Spinal cord (tissue), 10 donors: ENCODE results near the gene SIRPB1. TPM values are rescaled to one million over a fixed set of nuclear protein-coding genes. Genes with fewer than 3 reads are reported as not detected.

Source experiments
- DNase-seq, 6 donors: peaks; one replicate each; pipeline versions ENCODE4 v3.0.0 to v3.0.0-alpha.2; 2013 to 2015; ENCODE audit warnings: low spot score in 6 of 6, low read depth in 4 of 6
- H3K27ac ChIP-seq: one replicate; pipeline ENCODE4 v1.5.1; 2013; ENCODE audit warnings: low read depth, low read length, control low read depth
- H3K27me3 ChIP-seq: one replicate; pipeline ENCODE4 v1.6.1; 2013; ENCODE audit warnings: low read length; ENCODE audit not compliant: control insufficient read depth, insufficient read depth
- H3K36me3 ChIP-seq: one replicate; pipeline ENCODE4 v1.6.1; 2013; ENCODE audit warnings: low read length; ENCODE audit not compliant: control insufficient read depth, insufficient read depth
- H3K4me1 ChIP-seq: one replicate; pipeline ENCODE4 v1.6.1; 2013; ENCODE audit warnings: low read length; ENCODE audit not compliant: control insufficient read depth, insufficient read depth
- H3K4me3 ChIP-seq: one replicate; pipeline ENCODE4 v1.5.1; 2013; ENCODE audit warnings: low read depth, low read length, control low read depth
- H3K9me3 ChIP-seq: one replicate; pipeline ENCODE4 v1.6.1; 2013; ENCODE audit warnings: low read length; ENCODE audit not compliant: control insufficient read depth, insufficient read depth
- WGBS: methylation state at CpG from one replicate; pipeline ENCODE4 v1.1.5; 2013; ENCODE audit warnings: missing lambda C conversion rate; ENCODE audit not compliant: insufficient coverage; 5-methylcytosine and 5-hydroxymethylcytosine counted together
- polyA plus RNA-seq, 2 donors: library from polyadenylated mRNA; unstranded; fragments of 120-200 nt; gene quantifications; one replicate each; pipeline ENCODE4 v1.2.1, GENCODE V29; 2013; ENCODE audit not compliant: insufficient read length in 2 of 2
- total RNA-seq, 2 donors: library from RNA; depleted of rRNA in 1 of 2; stranded (reverse); fragments of 120-200 nt in 1 of 2; fragments of >200 nt in 1 of 2; gene quantifications; one replicate each; pipeline versions ENCODE4 v1.2.3 to v1.2.4, GENCODE V29; 2013 to 2014
- donor health status: healthy.

The SIRPB1 gene
- total and polyA plus RNA-seq, 4 donors, result 0.69 to 2.9 (median 1.2) TPM; not detected in 1

- DNase-seq, result no peak
- H3K4me1 ChIP-seq, result no peaks in the 10 kb centered on the region
- H3K27ac ChIP-seq, result no peak overlapping the region
- WGBS, result 97% methylated on average over 3 of the region's 5 CpGs
- no peaks in the 10 kb centered on the region for H3K9me3 ChIP-seq
- H3K4me3 ChIP-seq, result no peak overlapping the region
- H3K36me3 ChIP-seq, result no peaks in the 10 kb centered on the region
- H3K27me3 ChIP-seq, result no peaks in the 10 kb centered on the region
Observed at GRCh38 chr20:1628621-1629020, 8.8 kb upstream of the SIRPB1 start.

GRCh38 chr20:1627200-1627550 lies 7.4 kb upstream of the SIRPB1 start:
- no peaks in the 10 kb centered on the region for H3K9me3 ChIP-seq
- H3K27me3 ChIP-seq, result no peaks in the 10 kb centered on the region
- H3K27ac ChIP-seq, result no peak overlapping the region
- no peaks in the 10 kb centered on the region for H3K4me1 ChIP-seq
- H3K36me3 ChIP-seq, result no peaks in the 10 kb centered on the region
- DNase-seq, result no peak
- no peak overlapping the region for H3K4me3 ChIP-seq
- 100% methylated on average over 1 of the region's 2 CpGs for WGBS

GRCh38 chr20:1626528-1627199 lies 6.9 kb upstream of the SIRPB1 start:
- WGBS, result 83% methylated on average over 3 of the region's 3 CpGs
- Histone ChIP-seq H3K27ac (no peak overlapping the region), H3K9me3 (no peaks in the 10 kb centered on the region)

GRCh38 chr20:1625083-1625690 lies 5.4 kb upstream of the SIRPB1 start:
- Histone ChIP-seq H3K27me3 (no peaks in the 10 kb centered on the region), H3K4me3 (no peak overlapping the region), H3K9me3 (no peaks in the 10 kb centered on the region), H3K27ac (no peak overlapping the region), H3K36me3 (no peaks in the 10 kb centered on the region), H3K4me1 (no peaks in the 10 kb centered on the region)
- no CpG with 5 or more reads among the region's 2 CpGs for WGBS
- DNase-seq, result peak in 2 of 6 donors; percentile 0

More at GRCh38 chr20:1626528-1627199, 6.9 kb upstream of the SIRPB1 start:
- DNase-seq, result no peak
- H3K36me3 ChIP-seq, result no peaks in the 10 kb centered on the region
- no peak overlapping the region for H3K4me3 ChIP-seq
- no peaks in the 10 kb centered on the region for H3K4me1 ChIP-seq
- no peaks in the 10 kb centered on the region for H3K27me3 ChIP-seq

- WGBS, result 75% methylated on average over 10 of the region's 14 CpGs
- Histone ChIP-seq H3K36me3 (no peaks in the 10 kb centered on the region), H3K9me3 (no peaks in the 10 kb centered on the region), H3K4me1 (no peaks in the 10 kb centered on the region), H3K27ac (no peak overlapping the region), H3K27me3 (no peaks in the 10 kb centered on the region), H3K4me3 (no peak overlapping the region)
- DNase-seq, result peak in 2 of 6 donors; percentile 0 to 1
Observed at GRCh38 chr20:1623501-1624205, 3.8 kb upstream of the SIRPB1 start.

GRCh38 chr20:1622450-1622849 lies 2.6 kb upstream of the SIRPB1 start:
- H3K27ac ChIP-seq, result no peak overlapping the region
- no peaks in the 10 kb centered on the region for H3K36me3 ChIP-seq
- H3K27me3 ChIP-seq, result no peaks in the 10 kb centered on the region
- H3K9me3 ChIP-seq, result no peaks in the 10 kb centered on the region
- no CpG with 5 or more reads among the region's 1 CpG for WGBS
- no peaks in the 10 kb centered on the region for H3K4me1 ChIP-seq
- DNase-seq, result peak in 1 of 6 donors; percentile 0
- H3K4me3 ChIP-seq, result no peak overlapping the region

- no CpG with 5 or more reads among the region's 1 CpG for WGBS
- Histone ChIP-seq H3K27ac (no peak overlapping the region), H3K4me1 (no peaks in the 10 kb centered on the region), H3K9me3 (no peaks in the 10 kb centered on the region), H3K36me3 (no peaks in the 10 kb centered on the region), H3K27me3 (no peaks in the 10 kb centered on the region), H3K4me3 (no peak overlapping the region)
- DNase-seq, result peak in 2 of 6 donors; percentile 21 to 31
Observed at GRCh38 chr20:1621316-1621715, 1.5 kb upstream of the SIRPB1 start.

- Histone ChIP-seq H3K4me3 (no peak overlapping the region), H3K36me3 (no peaks in the 10 kb centered on the region), H3K4me1 (no peaks in the 10 kb centered on the region), H3K9me3 (no peaks in the 10 kb centered on the region), H3K27me3 (no peaks in the 10 kb centered on the region), H3K27ac (no peak overlapping the region)
- DNase-seq, result peak in 2 of 6 donors; percentile 0
Observed at GRCh38 chr20:1618954-1619540, 762 bp downstream of the SIRPB1 start.

- Histone ChIP-seq H3K4me1 (no peaks in the 10 kb centered on the region), H3K9me3 (no peaks in the 10 kb centered on the region), H3K36me3 (no peaks in the 10 kb centered on the region), H3K4me3 (no peak overlapping the region), H3K27me3 (no peaks in the 10 kb centered on the region), H3K27ac (no peak overlapping the region)
- peak in 1 of 6 donors; percentile 0 for DNase-seq
Observed at GRCh38 chr20:1618479-1618878, 1.3 kb downstream of the SIRPB1 start.
